IMR-90 (cell line): ENCODE measurements around the gene PITRM1.

Experiments
- BHLHE40 ChIP-seq: fragments of 150-350 bp; IDR thresholded peaks from 2 replicates; pipeline ENCODE4 v1.6.1; 2016; ENCODE audit warnings: mild to moderate bottlenecking, low read depth, low read length
- CEBPB ChIP-seq: IDR thresholded peaks from 2 replicates; pipeline ENCODE4 v1.6.1; 2012; ENCODE audit warnings: low read depth, low read length, improper control_type of control experiment
- CTCF ChIP-seq: conservative IDR thresholded peaks from 2 replicates; pipeline ENCODE4 v1.5.1; 2012; ENCODE audit warnings: mild to moderate bottlenecking, low read depth, low read length, improper control_type of control experiment
- ELK1 ChIP-seq: fragments of 150-350 bp; IDR thresholded peaks from 2 replicates; pipeline ENCODE4 v1.6.1; 2016; ENCODE audit warnings: low read depth, mild to moderate bottlenecking, low read length, moderate library complexity, borderline replicate concordance
- FOS ChIP-seq: fragments of 150-350 bp; IDR thresholded peaks from 2 replicates; pipeline ENCODE4 v1.6.1; 2016; ENCODE audit warnings: low read depth, low read length
- MAFK ChIP-seq: IDR thresholded peaks from 2 replicates; pipeline ENCODE4 v1.6.1; 2012; ENCODE audit warnings: low read depth, low read length, improper control_type of control experiment
- MAZ ChIP-seq: IDR thresholded peaks from 2 replicates; pipeline ENCODE4 v1.6.1; 2012; ENCODE audit warnings: low read depth, mild to moderate bottlenecking, low read length, improper control_type of control experiment, moderate library complexity, borderline replicate concordance
- MXI1 ChIP-seq: IDR thresholded peaks from 2 replicates; pipeline ENCODE4 v1.6.1; 2012; ENCODE audit warnings: low read depth, mild to moderate bottlenecking, low read length, moderate library complexity, borderline replicate concordance
- NFE2L2 ChIP-seq: fragments of 150-350 bp; IDR thresholded peaks from 2 replicates; pipeline ENCODE4 v1.6.1; 2016; ENCODE audit warnings: low read depth, mild to moderate bottlenecking, low read length
- POLR2A ChIP-seq: IDR thresholded peaks from 2 replicates; pipeline ENCODE4 v1.6.1; 2012; ENCODE audit warnings: mild to moderate bottlenecking, low read depth, low read length
- RCOR1 ChIP-seq: IDR thresholded peaks from 2 replicates; pipeline ENCODE4 v1.6.1; 2012; ENCODE audit warnings: mild to moderate bottlenecking, low read length, improper control_type of control experiment; ENCODE audit not compliant: insufficient replicate concordance
- SMC3 ChIP-seq: fragments of 150-350 bp; IDR thresholded peaks from 2 replicates; pipeline ENCODE4 v1.6.1; 2016; ENCODE audit warnings: low read depth, mild to moderate bottlenecking, antibody characterized with exemption, low read length, moderate library complexity
- USF2 ChIP-seq: fragments of 150-350 bp; IDR thresholded peaks from 2 replicates; pipeline ENCODE4 v1.6.1; 2017; ENCODE audit warnings: mild to moderate bottlenecking, antibody characterized with exemption, low read length, low read depth

GRCh38 chr10:3199488-3199887 is 26.9 kb upstream of the PITRM1 start:
- TF ChIP-seq POLR2A (no peak), CTCF (no peak), NFE2L2 (no peak), ELK1 (no peak), FOS (no peak), USF2 (no peak), CEBPB (no peak), RCOR1 (no peak), MAZ (no peak), SMC3 (no peak), BHLHE40 (no peak), MXI1 (no peak), MAFK (no peak)
